ENCODE results near the gene SPAG7.

Gene SPAG7

DNA sequence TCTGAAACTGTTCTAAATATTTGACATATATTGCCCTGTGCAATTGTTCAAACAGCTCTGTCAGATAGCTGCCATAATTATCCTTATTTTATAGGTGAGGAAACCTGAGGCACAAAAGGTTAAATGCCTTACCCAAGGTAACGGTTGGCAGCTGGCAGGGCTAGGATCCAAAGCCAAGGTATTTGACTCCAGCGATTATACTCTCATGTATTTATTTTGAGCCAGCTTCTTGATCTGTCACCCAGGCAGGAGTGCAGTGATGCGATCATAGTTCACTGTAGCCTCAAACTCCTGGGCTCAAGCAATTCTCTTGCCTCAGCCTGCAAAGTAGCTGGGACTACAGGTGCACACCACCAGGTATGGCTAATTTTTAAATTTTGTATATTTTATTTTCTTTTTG lies 9.5 kb downstream of the SPAG7 start:
- Histone ChIP-seq H3K79me2 (ENCODE audit: control insufficient read depth, insufficient read depth, low read length) (no peaks in the 10 kb centered on the region), H3K36me3 (ENCODE audit: control insufficient read depth, insufficient read depth, low read length) (peaks cover 4% of the 10 kb centered on the region), H4K5ac (ENCODE audit: low read length) (no peak overlapping the region), H3K27me3 (ENCODE audit: insufficient read depth, low read length, poor library complexity) (no peaks in the 10 kb centered on the region), H2BK5ac (ENCODE audit: low read length) (no peak overlapping the region), H2BK15ac (replicated peaks; ENCODE audit: low read depth) (no peak overlapping the region), H3K56ac (ENCODE audit: low read length) (no peak overlapping the region), H3K27ac (ENCODE audit: low read depth, low read length) (no peak overlapping the region), H2AK5ac (ENCODE audit: low read length) (no peak overlapping the region), H3K18ac (ENCODE audit: low read length) (no peak overlapping the region), H2BK120ac (ENCODE audit: low read depth, low read length) (no peak overlapping the region), H4K8ac (ENCODE audit: low read depth, low read length) (no peak overlapping the region), H3K23ac (ENCODE audit: low read length) (no peak overlapping the region), H3K79me1 (ENCODE audit: low read length) (no peaks in the 10 kb centered on the region), H3K4me3 (ENCODE audit: low read length) (no peak overlapping the region), H3K4ac (ENCODE audit: low read depth, low read length) (no peak overlapping the region), H3K9ac (ENCODE audit: low read length) (no peak overlapping the region), H3K4me2 (ENCODE audit: low read length) (no peak overlapping the region), H3K4me1 (ENCODE audit: control insufficient read depth, low read depth, low read length) (no peaks in the 10 kb centered on the region)
- DNase-seq, result no peak
- no CpG with 5 or more reads among the region's 3 CpGs for WGBS (ENCODE audit: extremely low coverage, insufficient coverage, low lambda C conversion rate)

GRCh38 chr17:4956493-4957061 lies 11.0 kb downstream of the SPAG7 start:
- no peak overlapping the region for H3K23ac ChIP-seq (ENCODE audit: low read length)
- no peak overlapping the region for H3K27ac ChIP-seq (ENCODE audit: low read depth, low read length)
- H3K9ac ChIP-seq (ENCODE audit: low read length), result no peak overlapping the region
- H3K18ac ChIP-seq (ENCODE audit: low read length), result no peak overlapping the region
- H2BK120ac ChIP-seq (ENCODE audit: low read depth, low read length), result no peak overlapping the region
- H2AK5ac ChIP-seq (ENCODE audit: low read length), result no peak overlapping the region
- no peak overlapping the region for H3K56ac ChIP-seq (ENCODE audit: low read length)
- peaks cover 4% of the 10 kb centered on the region for H3K36me3 ChIP-seq (ENCODE audit: control insufficient read depth, insufficient read depth, low read length)
- H3K4me2 ChIP-seq (ENCODE audit: low read length), result no peak overlapping the region
- H4K8ac ChIP-seq (ENCODE audit: low read depth, low read length), result no peak overlapping the region
- no peak overlapping the region for H3K4ac ChIP-seq (ENCODE audit: low read depth, low read length)
- H3K4me3 ChIP-seq (ENCODE audit: low read length), result no peak overlapping the region
- no peaks in the 10 kb centered on the region for H3K79me1 ChIP-seq (ENCODE audit: low read length)
- H4K5ac ChIP-seq (ENCODE audit: low read length), result no peak overlapping the region
- DNase-seq, result peak; percentile 58
- H2BK15ac ChIP-seq (replicated peaks; ENCODE audit: low read depth), result no peak overlapping the region
- H3K79me2 ChIP-seq (ENCODE audit: control insufficient read depth, insufficient read depth, low read length), result no peaks in the 10 kb centered on the region
- H2BK5ac ChIP-seq (ENCODE audit: low read length), result no peak overlapping the region
- H3K27me3 ChIP-seq (ENCODE audit: insufficient read depth, low read length, poor library complexity), result no peaks in the 10 kb centered on the region
- no CpG with 5 or more reads among the region's 10 CpGs for WGBS (ENCODE audit: extremely low coverage, insufficient coverage, low lambda C conversion rate)
- peaks cover 3% of the 10 kb centered on the region for H3K4me1 ChIP-seq (ENCODE audit: control insufficient read depth, low read depth, low read length)

DNA sequence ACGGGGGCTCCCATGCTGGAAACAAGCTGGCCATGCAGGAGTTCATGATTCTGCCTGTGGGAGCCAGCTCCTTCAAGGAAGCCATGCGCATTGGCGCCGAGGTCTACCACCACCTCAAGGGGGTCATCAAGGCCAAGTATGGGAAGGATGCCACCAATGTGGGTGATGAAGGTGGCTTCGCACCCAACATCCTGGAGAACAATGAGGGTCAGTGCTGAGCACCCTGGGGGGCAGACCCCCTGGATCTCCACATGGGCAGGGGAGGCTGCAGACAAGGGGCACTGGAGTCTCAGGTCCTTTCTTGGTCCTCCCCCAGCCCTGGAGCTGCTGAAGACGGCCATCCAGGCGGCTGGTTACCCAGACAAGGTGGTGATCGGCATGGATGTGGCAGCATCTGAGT lies 12.5 kb downstream of the SPAG7 start:
- Histone ChIP-seq H2BK120ac (ENCODE audit: low read depth, low read length) (no peak overlapping the region), H3K4me3 (ENCODE audit: low read length) (no peak overlapping the region), H3K9ac (ENCODE audit: low read length) (no peak overlapping the region), H2BK15ac (replicated peaks; ENCODE audit: low read depth) (no peak overlapping the region), H2AK5ac (ENCODE audit: low read length) (no peak overlapping the region), H3K27me3 (ENCODE audit: insufficient read depth, low read length, poor library complexity) (no peaks in the 10 kb centered on the region), H3K27ac (ENCODE audit: low read depth, low read length) (no peak overlapping the region), H2BK5ac (ENCODE audit: low read length) (no peak overlapping the region), H3K4me1 (ENCODE audit: control insufficient read depth, low read depth, low read length) (peaks cover 11% of the 10 kb centered on the region), H3K56ac (ENCODE audit: low read length) (no peak overlapping the region), H3K36me3 (ENCODE audit: control insufficient read depth, insufficient read depth, low read length) (peaks cover 4% of the 10 kb centered on the region), H3K79me2 (ENCODE audit: control insufficient read depth, insufficient read depth, low read length) (no peaks in the 10 kb centered on the region), H3K4ac (ENCODE audit: low read depth, low read length) (no peak overlapping the region), H4K5ac (ENCODE audit: low read length) (no peak overlapping the region), H3K23ac (ENCODE audit: low read length) (no peak overlapping the region), H3K79me1 (ENCODE audit: low read length) (peaks cover 2% of the 10 kb centered on the region), H4K8ac (ENCODE audit: low read depth, low read length) (no peak overlapping the region), H3K4me2 (ENCODE audit: low read length) (no peak overlapping the region), H3K18ac (ENCODE audit: low read length) (no peak overlapping the region)
- WGBS (ENCODE audit: extremely low coverage, insufficient coverage, low lambda C conversion rate), result no CpG with 5 or more reads among the region's 8 CpGs
- no peak for DNase-seq

DNA sequence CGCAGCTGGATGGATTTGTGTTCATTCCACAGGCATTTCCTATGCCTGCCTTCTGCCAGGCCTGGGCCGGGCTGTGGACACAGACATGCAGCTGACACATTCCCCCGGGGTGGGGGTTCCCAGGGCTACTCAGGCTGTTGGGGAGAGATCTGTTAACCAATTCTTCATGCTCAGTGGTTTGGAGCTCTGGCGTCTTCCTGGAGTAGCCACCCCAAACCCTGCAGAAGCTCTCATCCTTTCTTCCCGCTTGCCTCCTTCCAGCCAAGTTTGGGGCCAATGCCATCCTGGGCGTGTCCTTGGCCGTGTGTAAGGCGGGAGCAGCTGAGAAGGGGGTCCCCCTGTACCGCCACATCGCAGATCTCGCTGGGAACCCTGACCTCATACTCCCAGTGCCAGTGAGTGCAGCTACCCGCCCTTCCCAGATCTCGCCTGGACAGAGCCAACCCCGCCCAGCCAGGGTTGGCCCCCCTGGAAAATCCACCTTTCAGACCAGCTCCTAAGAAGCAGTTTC lies 14.1 kb downstream of the SPAG7 start:
- H3K18ac ChIP-seq (ENCODE audit: low read length), result no peak overlapping the region
- H4K8ac ChIP-seq (ENCODE audit: low read depth, low read length), result no peak overlapping the region
- H3K4me1 ChIP-seq (ENCODE audit: control insufficient read depth, low read depth, low read length), result peaks cover 11% of the 10 kb centered on the region
- DNase-seq, result no peak
- no peaks in the 10 kb centered on the region for H3K27me3 ChIP-seq (ENCODE audit: insufficient read depth, low read length, poor library complexity)
- H3K4me3 ChIP-seq (ENCODE audit: low read length), result no peak overlapping the region
- H3K79me2 ChIP-seq (ENCODE audit: control insufficient read depth, insufficient read depth, low read length), result no peaks in the 10 kb centered on the region
- H3K4ac ChIP-seq (ENCODE audit: low read depth, low read length), result no peak overlapping the region
- H2AK5ac ChIP-seq (ENCODE audit: low read length), result no peak overlapping the region
- no peak overlapping the region for H4K5ac ChIP-seq (ENCODE audit: low read length)
- no peak overlapping the region for H2BK15ac ChIP-seq (replicated peaks; ENCODE audit: low read depth)
- no peak overlapping the region for H2BK120ac ChIP-seq (ENCODE audit: low read depth, low read length)
- no peak overlapping the region for H3K56ac ChIP-seq (ENCODE audit: low read length)
- peaks cover 2% of the 10 kb centered on the region for H3K79me1 ChIP-seq (ENCODE audit: low read length)
- no peak overlapping the region for H3K9ac ChIP-seq (ENCODE audit: low read length)
- no peak overlapping the region for H3K23ac ChIP-seq (ENCODE audit: low read length)
- no peak overlapping the region for H3K4me2 ChIP-seq (ENCODE audit: low read length)
- H3K27ac ChIP-seq (ENCODE audit: low read depth, low read length), result no peak overlapping the region
- WGBS (ENCODE audit: extremely low coverage, insufficient coverage, low lambda C conversion rate), result no CpG with 5 or more reads among the region's 14 CpGs
- H2BK5ac ChIP-seq (ENCODE audit: low read length), result no peak overlapping the region
- H3K36me3 ChIP-seq (ENCODE audit: control insufficient read depth, insufficient read depth, low read length), result no peaks in the 10 kb centered on the region

DNA sequence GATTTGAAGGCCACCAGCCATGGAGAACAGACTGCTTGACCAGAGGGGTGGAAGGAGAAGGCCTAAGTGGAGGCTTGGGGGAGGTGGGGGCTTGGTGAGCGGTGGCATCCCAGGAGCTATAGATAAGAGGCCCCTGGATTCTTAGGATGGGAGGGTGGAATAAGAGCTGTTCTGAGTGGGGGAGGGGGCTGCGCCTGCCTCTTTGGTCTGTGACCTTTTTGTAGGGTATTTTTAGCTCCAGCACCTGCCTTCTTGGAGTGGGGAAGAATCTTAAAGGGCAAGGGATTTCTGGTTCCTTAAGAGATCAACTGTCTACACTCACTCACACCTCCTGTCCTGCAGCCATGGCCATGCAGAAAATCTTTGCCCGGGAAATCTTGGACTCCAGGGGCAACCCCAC lies 16.1 kb downstream of the SPAG7 start:
- Histone ChIP-seq H4K5ac (ENCODE audit: low read length) (no peak overlapping the region), H3K56ac (ENCODE audit: low read length) (peak overlapping the region; percentile 98), H3K79me1 (ENCODE audit: low read length) (peaks cover 2% of the 10 kb centered on the region), H3K9ac (ENCODE audit: low read length) (peak overlapping the region; percentile 97), H2AK5ac (ENCODE audit: low read length) (peak overlapping the region; percentile 78), H3K4me3 (ENCODE audit: low read length) (no peak overlapping the region), H4K8ac (ENCODE audit: low read depth, low read length) (no peak overlapping the region), H3K18ac (ENCODE audit: low read length) (peak overlapping the region; percentile 65), H3K4me2 (ENCODE audit: low read length) (peak overlapping the region; percentile 95), H3K4ac (ENCODE audit: low read depth, low read length) (peak overlapping the region; percentile 71), H2BK120ac (ENCODE audit: low read depth, low read length) (peak overlapping the region; percentile 18), H2BK5ac (ENCODE audit: low read length) (peak overlapping the region; percentile 56), H3K4me1 (ENCODE audit: control insufficient read depth, low read depth, low read length) (peaks cover 11% of the 10 kb centered on the region), H3K79me2 (ENCODE audit: control insufficient read depth, insufficient read depth, low read length) (peaks cover 17% of the 10 kb centered on the region), H3K27ac (ENCODE audit: low read depth, low read length) (peak overlapping the region; percentile 99), H3K27me3 (ENCODE audit: insufficient read depth, low read length, poor library complexity) (no peaks in the 10 kb centered on the region), H3K23ac (ENCODE audit: low read length) (no peak overlapping the region), H3K36me3 (ENCODE audit: control insufficient read depth, insufficient read depth, low read length) (peaks cover 4% of the 10 kb centered on the region), H2BK15ac (replicated peaks; ENCODE audit: low read depth) (peak overlapping the region; percentile 20)
- no CpG with 5 or more reads among the region's 3 CpGs for WGBS (ENCODE audit: extremely low coverage, insufficient coverage, low lambda C conversion rate)
- peak; percentile 54 for DNase-seq

- H3K79me2 ChIP-seq (ENCODE audit: control insufficient read depth, insufficient read depth, low read length), result peaks cover 24% of the 10 kb centered on the region
- peak within 1 kb of the TSS; percentile 82 for H2AK5ac ChIP-seq (ENCODE audit: low read length)
- no peaks in the 10 kb centered on the region for H3K27me3 ChIP-seq (ENCODE audit: insufficient read depth, low read length, poor library complexity)
- peak within 1 kb of the TSS; percentile 97 for H3K9ac ChIP-seq (ENCODE audit: low read length)
- H3K79me1 ChIP-seq (ENCODE audit: low read length), result peaks cover 4% of the 10 kb centered on the region
- peak within 1 kb of the TSS; percentile 77 for H4K8ac ChIP-seq (ENCODE audit: low read depth, low read length)
- H3K4me3 ChIP-seq (ENCODE audit: low read length), result peak within 1 kb of the TSS; percentile 72
- peaks cover 10% of the 10 kb centered on the region for H3K36me3 ChIP-seq (ENCODE audit: control insufficient read depth, insufficient read depth, low read length)
- peak within 1 kb of the TSS; percentile 99 for H3K4ac ChIP-seq (ENCODE audit: low read depth, low read length)
- DNase-seq, result peak; percentile 35
- H2BK15ac ChIP-seq (replicated peaks; ENCODE audit: low read depth), result peak within 1 kb of the TSS; percentile 20
- H3K23ac ChIP-seq (ENCODE audit: low read length), result peak within 1 kb of the TSS; percentile 94
- peak within 1 kb of the TSS; percentile 99 for H3K18ac ChIP-seq (ENCODE audit: low read length)
- peak within 1 kb of the TSS; percentile 98 for H3K56ac ChIP-seq (ENCODE audit: low read length)
- peak within 1 kb of the TSS; percentile 95 for H3K4me2 ChIP-seq (ENCODE audit: low read length)
- no CpG with 5 or more reads among the region's 7 CpGs for WGBS (ENCODE audit: extremely low coverage, insufficient coverage, low lambda C conversion rate)
- H4K5ac ChIP-seq (ENCODE audit: low read length), result no peak within 1 kb of the TSS
- H2BK120ac ChIP-seq (ENCODE audit: low read depth, low read length), result peak within 1 kb of the TSS; percentile 62
- H3K27ac ChIP-seq (ENCODE audit: low read depth, low read length), result peak within 1 kb of the TSS; percentile 99
- H2BK5ac ChIP-seq (ENCODE audit: low read length), result peak within 1 kb of the TSS; percentile 96
- H3K4me1 ChIP-seq (ENCODE audit: control insufficient read depth, low read depth, low read length), result peaks cover 15% of the 10 kb centered on the region
These were observed 16.8 kb downstream of the SPAG7 start, which contains the start of gene ENO3 for GRCh38 chr17:4950746-4951204. ENO3 (plus strand) TSS chr17:4951119; CDS start chr17:4951830, 711 bp downstream.
